Astrocyte (in vitro differentiated cells and primary cell): ENCODE data around the gene AARS2. TPM values are rescaled to one million over a fixed set of nuclear protein-coding genes. Genes with fewer than 3 reads are reported as not detected.

Experiments used
- DNase-seq: peaks from one replicate; pipeline ENCODE4 v3.0.0-alpha.2; 2010; ENCODE audit warnings: low read depth
- FAIRE-seq: peaks from 2 replicates; lab custom pipeline; 2011; peaks lifted over from hg19 to GRCh38; lab: Jason Lieb, UNC
- H2AFZ ChIP-seq: 2 replicates; pipeline ENCODE4 v1.6.0; 2012; ENCODE audit warnings: low read depth, low read length, inconsistent platforms
- H3K27ac ChIP-seq: 2 replicates; pipeline ENCODE4 v1.5.1; 2011; ENCODE audit warnings: low read depth, low read length, inconsistent platforms
- H3K27me3 ChIP-seq: 2 replicates; pipeline ENCODE4 v1.6.0; 2011; ENCODE audit warnings: low read length, inconsistent platforms; ENCODE audit not compliant: insufficient read depth
- H3K36me3 ChIP-seq: 2 replicates; pipeline ENCODE4 v1.5.1; 2011; ENCODE audit warnings: low read length, inconsistent platforms; ENCODE audit not compliant: insufficient read depth
- H3K4me1 ChIP-seq: 2 replicates; pipeline ENCODE4 v1.5.1; 2011; ENCODE audit warnings: low read length, inconsistent platforms; ENCODE audit not compliant: insufficient read depth
- H3K4me2 ChIP-seq: 2 replicates; pipeline ENCODE4 v1.6.0; 2012; ENCODE audit warnings: low read length, inconsistent platforms
- H3K4me3 ChIP-seq: 2 replicates; pipeline ENCODE4 v1.5.1; 2011; ENCODE audit warnings: low read depth, mild to moderate bottlenecking, low read length, inconsistent platforms; ENCODE audit not compliant: insufficient read depth
- H3K79me2 ChIP-seq: 2 replicates; pipeline ENCODE4 v1.6.0; 2012; ENCODE audit warnings: mild to moderate bottlenecking, low read length, inconsistent platforms; ENCODE audit not compliant: insufficient read depth
- H3K9ac ChIP-seq: 2 replicates; pipeline ENCODE4 v1.6.0; 2012; ENCODE audit warnings: mild to moderate bottlenecking, low read length, inconsistent platforms
- H3K9me3 ChIP-seq: 2 replicates; pipeline ENCODE4 v1.5.1; 2012; ENCODE audit warnings: low read depth, mild to moderate bottlenecking, low read length, inconsistent platforms; ENCODE audit not compliant: insufficient read depth
- H4K20me1 ChIP-seq: 2 replicates; pipeline ENCODE4 v1.6.0; 2012; ENCODE audit warnings: low read length, inconsistent platforms; ENCODE audit not compliant: insufficient read depth
- H3K27ac Mint-ChIP-seq: one replicate; pipeline ENCODE4 v1.8.0; 2021; ENCODE audit warnings: mild to moderate bottlenecking, mixed read lengths; ENCODE audit not compliant: unreplicated experiment
- H3K27me3 Mint-ChIP-seq: one replicate; pipeline ENCODE4 v1.8.0; 2021; ENCODE audit warnings: low read depth, mixed read lengths; ENCODE audit not compliant: unreplicated experiment
- H3K36me3 Mint-ChIP-seq: one replicate; pipeline ENCODE4 v1.8.0; 2021; ENCODE audit warnings: low read depth, mixed read lengths; ENCODE audit not compliant: unreplicated experiment
- H3K4me1 Mint-ChIP-seq: one replicate; pipeline ENCODE4 v1.8.0; 2021; ENCODE audit warnings: low read depth, mixed read lengths; ENCODE audit not compliant: unreplicated experiment
- H3K4me3 Mint-ChIP-seq: one replicate; pipeline ENCODE4 v1.8.0; 2021; ENCODE audit warnings: mild to moderate bottlenecking, moderate library complexity, mixed read lengths; ENCODE audit not compliant: unreplicated experiment
- H3K9me3 Mint-ChIP-seq: one replicate; pipeline ENCODE4 v1.8.0; 2021; ENCODE audit warnings: mild to moderate bottlenecking, mixed read lengths; ENCODE audit not compliant: unreplicated experiment
- CTCF ChIP-seq: IDR thresholded peaks from 2 replicates; pipeline ENCODE4 v1.5.1; 2011; ENCODE audit warnings: low read depth, mild to moderate bottlenecking, inconsistent platforms, low read length, moderate library complexity; ENCODE audit not compliant: insufficient read depth
- EZH2 ChIP-seq: IDR thresholded peaks from 2 replicates; pipeline ENCODE4 v1.6.1; 2012; ENCODE audit warnings: mild to moderate bottlenecking, low read length, inconsistent platforms; ENCODE audit not compliant: insufficient read depth
- total RNA-seq: library from RNA; stranded (reverse); gene quantifications from 2 replicates; pipeline ENCODE4 v1.2.1, GENCODE V29; 2021

AARS2 gene
- total RNA-seq, 1 donor from 2014 or later: 12.3 TPM

- Histone ChIP-seq H3K36me3 (peaks cover 18% of the 10 kb centered on the region), H3K27me3 (no peaks in the 10 kb centered on the region), H3K4me1 (peaks cover 21% of the 10 kb centered on the region), H3K4me3 (no peak overlapping the region), H3K79me2 (peaks cover 37% of the 10 kb centered on the region), H3K9me3 (no peaks in the 10 kb centered on the region), H3K27ac (no peak overlapping the region), H2AFZ (no peak overlapping the region), H3K4me2 (peak overlapping the region; percentile 100), H3K9ac (no peak overlapping the region), H4K20me1 (peaks cover 49% of the 10 kb centered on the region)
- FAIRE-seq (no peak), DNase-seq (no peak)
- H3K4me3 Mint-ChIP-seq: peak overlapping the region; percentile 71
- TF ChIP-seq CTCF (no peak), EZH2 (no peak)
- H3K27me3 Mint-ChIP-seq: no peaks in the 10 kb centered on the region
- peaks cover 6% of the 10 kb centered on the region for H3K36me3 Mint-ChIP-seq
- no peaks in the 10 kb centered on the region for H3K9me3 Mint-ChIP-seq
- H3K27ac Mint-ChIP-seq: no peak overlapping the region
- H3K4me1 Mint-ChIP-seq: peaks cover 38% of the 10 kb centered on the region
Measured at GRCh38 chr6:44258325-44258863, 54.8 kb downstream of the AARS2 start.

GRCh38 chr6:44257753-44258324 is 55.3 kb downstream of the AARS2 start:
- no peaks in the 10 kb centered on the region for H3K27me3 ChIP-seq
- no peak for DNase-seq
- H3K4me3 ChIP-seq: peak overlapping the region; percentile 85
- H3K9me3 ChIP-seq: no peaks in the 10 kb centered on the region
- peak overlapping the region; percentile 100 for H3K4me2 ChIP-seq
- peak overlapping the region; percentile 51 for H3K27ac ChIP-seq
- H2AFZ ChIP-seq: peak overlapping the region; percentile 98
- H3K4me1 Mint-ChIP-seq: peaks cover 36% of the 10 kb centered on the region
- H3K79me2 ChIP-seq: peaks cover 41% of the 10 kb centered on the region
- peaks cover 21% of the 10 kb centered on the region for H3K36me3 ChIP-seq
- no peaks in the 10 kb centered on the region for H3K27me3 Mint-ChIP-seq
- peak overlapping the region; percentile 83 for H3K4me3 Mint-ChIP-seq
- TF ChIP-seq CTCF: no peak
- TF ChIP-seq EZH2: no peak
- no peak for FAIRE-seq
- peaks cover 17% of the 10 kb centered on the region for H3K4me1 ChIP-seq
- H4K20me1 ChIP-seq: peaks cover 49% of the 10 kb centered on the region
- peaks cover 10% of the 10 kb centered on the region for H3K36me3 Mint-ChIP-seq
- peak overlapping the region; percentile 90 for H3K9ac ChIP-seq
- H3K9me3 Mint-ChIP-seq: no peaks in the 10 kb centered on the region
- H3K27ac Mint-ChIP-seq: peak overlapping the region; percentile 59
